Cerebellar nuclear complex (tissue), 1 donor: ENCODE results near the gene KHNYN.
"Not testable (repeated sequence)": the region's sequence is repeated elsewhere in the genome, so short reads cannot be mapped to it uniquely, and the experiment has no call there.

Experiments used
- DNase-seq, 2 experiments: peaks; one replicate each; lab custom pipeline; 2025; lab: John Stamatoyannopoulos, UW

KHNYN gene

GRCh38 chr14:24473211-24473610, 43.5 kb downstream of the KHNYN start:
- DNase-seq = no peak

DNA sequence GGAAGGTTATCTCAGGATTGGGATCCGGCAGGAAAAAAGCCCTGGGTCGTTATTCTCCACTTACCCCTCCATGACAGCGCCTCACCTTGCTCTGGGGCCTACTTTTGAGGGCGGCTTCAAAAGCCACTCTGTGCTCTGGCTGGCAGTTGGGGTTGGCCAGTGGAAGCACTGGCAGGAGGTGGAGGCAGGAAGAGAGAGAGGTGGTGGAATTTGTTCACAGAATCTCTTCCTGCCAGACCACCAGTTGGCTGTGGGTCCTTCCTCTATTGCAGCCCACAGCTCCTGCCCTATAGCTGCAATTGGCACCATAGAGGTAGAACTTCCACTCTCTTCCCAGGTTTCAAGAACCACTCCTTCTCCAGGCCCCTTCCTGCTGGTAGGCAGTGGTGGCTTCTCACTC, 45.5 kb downstream of the KHNYN start:
- DNase-seq = no peak

- not testable (repeated sequence) for DNase-seq
Observed at GRCh38 chr14:24479999-24480398, 50.2 kb downstream of the KHNYN start.

GRCh38 chr14:24481622-24482324, 52.0 kb downstream of the KHNYN start:
- no peak for DNase-seq

DNA sequence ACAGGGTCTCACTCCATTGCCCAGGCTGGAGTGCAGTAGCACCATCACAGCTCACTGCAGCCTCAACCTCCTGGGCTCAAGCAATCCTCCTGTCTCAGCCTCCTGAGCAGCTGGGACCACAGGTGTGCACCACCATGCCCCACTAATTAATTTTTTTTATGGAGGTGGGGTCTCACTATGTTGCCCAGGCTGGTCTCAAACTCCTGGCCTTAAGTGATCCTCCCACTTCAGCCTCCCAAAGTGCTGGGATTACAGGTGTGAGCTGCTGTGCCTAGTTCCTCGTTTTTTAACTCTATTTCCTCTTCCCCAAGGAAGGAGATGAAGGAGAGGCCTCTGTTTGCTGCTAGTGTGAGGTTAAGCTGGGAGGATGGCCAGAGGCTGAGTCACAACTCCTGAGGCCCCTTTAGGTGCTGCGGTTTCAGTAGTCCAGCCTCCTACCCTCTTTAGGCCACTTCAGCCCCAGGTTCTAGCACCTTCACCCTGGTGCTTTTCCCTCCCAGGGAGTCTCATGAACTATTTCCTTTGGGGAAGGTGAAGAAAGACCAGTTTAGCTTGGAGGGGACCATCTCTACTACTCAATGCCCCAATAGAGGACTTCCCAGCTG, 53.0 kb downstream of the KHNYN start:
- not testable (repeated sequence) for DNase-seq

- DNase-seq = no peak
Observed at GRCh38 chr14:24483604-24484252, 54.0 kb downstream of the KHNYN start.
